ENCODE measurements around the gene SMG6. TPM values are rescaled to one million over a fixed set of nuclear protein-coding genes. Genes with fewer than 3 reads are reported as not detected.

The SMG6 gene
- total RNA-seq, 1 experiment from 2014 or later: 28.6 TPM

- Histone ChIP-seq H3K4ac (ENCODE audit: low read depth, low read length) (no peak overlapping the region), H4K8ac (replicated peaks; ENCODE audit: insufficient read length, low read depth, low read length) (no peak overlapping the region), H3K23me2 (ENCODE audit: insufficient read length, low read depth, low read length, poor library complexity, severe bottlenecking) (no peaks in the 10 kb centered on the region), H3K23ac (ENCODE audit: insufficient read length, low read depth, low read length) (no peak overlapping the region), H2BK12ac (ENCODE audit: insufficient read length, low read depth, low read length) (no peak overlapping the region), H3T11ph (ENCODE audit: low read length) (no peak overlapping the region), H3K27ac (ENCODE audit: insufficient read length, low read depth, low read length) (no peak overlapping the region), H3K14ac (ENCODE audit: insufficient read depth, low read length) (no peak overlapping the region), H4K91ac (ENCODE audit: insufficient read length, low read depth, low read length) (no peak overlapping the region), H3K79me2 (ENCODE audit: insufficient read depth, low read length) (no peaks in the 10 kb centered on the region), H3K18ac (ENCODE audit: insufficient read length, low read depth, low read length) (no peak overlapping the region), H3K56ac (ENCODE audit: insufficient read length, low read depth, low read length) (no peak overlapping the region), H4K5ac (ENCODE audit: insufficient read length, low read depth, low read length) (no peak overlapping the region), H3K4me1 (ENCODE audit: insufficient read depth, low read length) (no peaks in the 10 kb centered on the region), H2AFZ (ENCODE audit: low read length) (no peak overlapping the region), H3K27me3 (ENCODE audit: insufficient read depth, low read length) (no peaks in the 10 kb centered on the region), H4K20me1 (ENCODE audit: control insufficient read depth, insufficient read depth, insufficient read length) (no peaks in the 10 kb centered on the region), H3K4me2 (ENCODE audit: insufficient read depth, insufficient read length, low read length) (no peak overlapping the region), H2BK5ac (ENCODE audit: insufficient read length, low read length) (no peak overlapping the region), H2AK5ac (ENCODE audit: insufficient read length, low read length) (no peak overlapping the region), H3K79me1 (ENCODE audit: insufficient read depth, low read depth, low read length, poor library complexity, severe bottlenecking) (no peaks in the 10 kb centered on the region), H3K9ac (ENCODE audit: extremely low read depth, insufficient read length, low read length) (no peak overlapping the region), H3K9me3 (ENCODE audit: control insufficient read depth, low read depth, low read length) (no peaks in the 10 kb centered on the region), H2BK15ac (ENCODE audit: low read depth, low read length) (no peak overlapping the region), H2BK120ac (ENCODE audit: low read depth, low read length, poor library complexity, severe bottlenecking) (no peak overlapping the region), H2BK20ac (ENCODE audit: low read depth, low read length, poor library complexity, severe bottlenecking) (no peak overlapping the region)
- Mint-ChIP-seq H3K9me3 (no peaks in the 10 kb centered on the region), H3K36me3 (ENCODE audit: insufficient read depth in 1 of 3, low read depth in 3 of 3) (no peaks in the 10 kb centered on the region), H3K27me3 (ENCODE audit: low read depth) (no peaks in the 10 kb centered on the region), H3K4me3 (no peak overlapping the region), H3K4me1 (peaks cover 18 to 22% of the 10 kb centered on the region in 2 experiments), H3K27ac (no peak overlapping the region; a peak in 1 of 7 replicates)
- DNase-seq: no peak
- WGBS (ENCODE audit: extremely low coverage, insufficient read length, low lambda C conversion rate): no CpG with 5 or more reads among the region's 15 CpGs
- no peak for TF ChIP-seq CTCF (conservative IDR thresholded peaks at IDR 0.05)
Observed at GRCh38 chr17:2128011-2128410, 175.6 kb downstream of the SMG6 start.
